ENCODE measurements around the gene HIP1. TPM values are rescaled to one million over a fixed set of nuclear protein-coding genes. Genes with fewer than 3 reads are reported as not detected.

The HIP1 gene
- total and polyA plus RNA-seq, 2 of the 13 experiments (the other 11 are each of a cell fraction or from before 2014, with no cell fraction given) = 4.5 to 6.2 TPM

GRCh38 chr7:75687246-75688088 is 51.3 kb downstream of the HIP1 start (continued):
- TF ChIP-seq ZNF18 (CRISPR knock-in tag; IDR thresholded peaks at IDR 0.05; ENCODE audit: insufficient replicate concordance) = peak; percentile 36
- TF ChIP-seq CBX5 (CRISPR knock-in tag; IDR thresholded peaks at IDR 0.05; ENCODE audit: borderline replicate concordance) = no peak
- 0 out of 2 replicates have a peak, but pooled peaks have one; percentile 32 for TF ChIP-seq THAP8 (CRISPR knock-in tag; IDR thresholded peaks at IDR 0.05; ENCODE audit: borderline replicate concordance)
- peak; percentile 87; the same call in 1 of the 2 replicates for TF ChIP-seq ZNF770 (CRISPR knock-in tag; IDR thresholded peaks at IDR 0.05)
- no peak for TF ChIP-seq PRDM10 (CRISPR knock-in tag; IDR thresholded peaks at IDR 0.05; ENCODE audit: low read depth)
- no peak for TF ChIP-seq PBX3 (CRISPR knock-in tag; IDR thresholded peaks at IDR 0.05; ENCODE audit: borderline replicate concordance)
- no peak for TF ChIP-seq REL (CRISPR knock-in tag; conservative IDR thresholded peaks at IDR 0.05)
- TF ChIP-seq ZNF547 (CRISPR knock-in tag; IDR thresholded peaks at IDR 0.05) = no peak
- TF ChIP-seq ZNF230 (CRISPR knock-in tag; IDR thresholded peaks at IDR 0.05) = 0 out of 2 replicates have a peak, but pooled peaks have one; percentile 16
- TF ChIP-seq PTBP1 (IDR thresholded peaks at IDR 0.05; ENCODE audit: low read depth, low read length, poor library complexity, severe bottlenecking) = no peak
- TF ChIP-seq FOXC1 (CRISPR knock-in tag; IDR thresholded peaks at IDR 0.05; ENCODE audit: borderline replicate concordance) = no peak
- TF ChIP-seq ZNF724P (CRISPR knock-in tag; IDR thresholded peaks at IDR 0.05; ENCODE audit: borderline replicate concordance) = no peak
- no peak for TF ChIP-seq TRIM22 (IDR thresholded peaks at IDR 0.05)

All from HepG2 (cell line).